ENCODE measurements around the gene ANKRD28.

The ANKRD28 gene

GRCh38 chr3:15660055-15660935 lies 137.5 kb downstream of the ANKRD28 start:
- DNase-seq, result no peak

DNA sequence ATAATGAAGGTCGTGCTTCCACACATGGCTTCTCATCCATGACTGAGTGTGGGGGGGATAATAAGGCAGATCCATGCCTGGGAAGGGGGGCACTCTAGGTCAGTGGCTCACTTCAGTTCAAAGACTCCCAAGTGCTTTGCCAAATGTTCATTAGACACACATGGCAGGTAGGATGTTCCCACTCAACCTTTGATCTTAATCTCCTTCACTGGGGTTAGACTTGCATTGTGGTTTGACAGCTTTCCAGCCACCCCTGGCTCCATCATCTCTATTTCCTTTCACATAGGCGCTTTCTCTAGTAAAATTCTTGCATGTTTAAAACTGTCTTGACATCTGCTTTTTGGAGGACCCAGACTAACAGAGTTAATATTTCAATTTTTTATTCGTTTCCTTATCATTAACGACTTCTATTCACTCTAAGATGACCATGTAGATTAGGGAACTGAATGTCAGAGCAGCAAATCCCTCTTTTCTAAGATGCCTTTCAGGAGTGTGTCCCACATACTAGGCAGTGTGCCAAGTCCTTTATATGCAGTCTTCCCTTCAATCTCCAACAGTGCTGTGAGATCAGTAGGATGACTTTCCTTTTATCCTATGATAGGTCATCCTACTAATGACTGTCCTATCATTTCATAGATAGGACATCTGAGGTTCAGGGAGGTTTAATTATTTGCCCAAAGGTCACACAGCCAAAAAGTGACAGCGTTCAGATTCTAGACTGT lies 138.4 kb downstream of the ANKRD28 start:
- DNase-seq, result no peak

DNA sequence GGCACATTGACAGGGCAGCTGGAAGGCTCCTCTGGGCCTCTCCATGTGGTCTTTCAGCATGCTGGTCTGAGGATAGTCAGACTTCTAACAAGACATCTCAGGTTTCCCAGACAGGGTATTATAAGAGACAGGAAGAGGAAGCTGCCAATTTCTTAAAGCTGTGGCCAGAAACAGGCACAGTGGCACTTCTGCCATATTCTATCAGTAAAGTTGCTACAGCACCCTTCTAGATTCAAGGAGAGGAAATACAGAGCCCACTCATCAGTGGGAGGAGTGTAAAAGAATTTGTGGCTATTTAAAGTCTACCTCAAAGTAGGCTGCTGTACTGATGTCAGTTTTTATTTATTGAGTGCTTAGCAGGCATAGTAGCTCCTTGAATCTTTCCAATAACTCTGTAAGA lies 140.8 kb downstream of the ANKRD28 start:
- no peak for DNase-seq

DNA sequence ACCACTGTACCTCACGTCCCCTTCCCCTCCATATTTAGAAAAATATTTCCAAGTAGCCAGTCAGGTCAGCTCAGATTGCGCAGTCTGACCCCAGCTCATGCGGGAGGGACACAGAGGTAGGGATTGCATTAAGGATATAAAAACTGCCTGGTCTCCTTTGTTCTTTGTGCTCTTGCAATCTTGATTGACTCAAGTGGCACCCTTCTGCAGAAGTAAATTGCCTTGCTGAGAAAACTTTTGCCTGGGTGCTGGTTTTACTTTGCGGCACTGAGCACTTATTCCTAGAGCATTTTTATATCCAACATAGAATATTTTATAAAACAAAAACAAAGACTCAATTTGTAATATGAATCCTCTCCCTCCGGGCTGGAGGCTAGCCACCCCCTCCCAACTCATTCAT lies 141.4 kb downstream of the ANKRD28 start:
- DNase-seq, result no peak

GRCh38 chr3:15654891-15655290 lies 142.9 kb downstream of the ANKRD28 start:
- DNase-seq, result no peak

DNA sequence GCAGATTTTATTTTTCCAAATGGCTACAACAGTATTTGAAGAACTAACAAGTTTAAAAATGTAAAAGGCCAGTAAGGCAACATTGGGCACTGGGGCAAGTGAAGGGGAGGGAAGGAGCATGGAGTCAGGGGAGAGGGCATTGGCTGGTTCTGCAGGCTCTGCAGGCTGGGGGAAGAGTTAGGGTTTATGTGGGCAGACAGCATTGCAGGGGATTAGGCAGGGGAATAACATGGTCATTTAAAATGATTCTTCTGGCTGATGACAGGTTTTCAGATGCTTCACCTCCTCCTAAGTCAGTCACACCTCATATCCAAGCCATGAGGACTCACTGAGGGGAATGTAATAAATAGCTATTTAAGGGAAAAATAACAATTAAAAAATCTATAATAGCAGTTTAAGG lies 143.7 kb downstream of the ANKRD28 start:
- DNase-seq, result no peak

DNA sequence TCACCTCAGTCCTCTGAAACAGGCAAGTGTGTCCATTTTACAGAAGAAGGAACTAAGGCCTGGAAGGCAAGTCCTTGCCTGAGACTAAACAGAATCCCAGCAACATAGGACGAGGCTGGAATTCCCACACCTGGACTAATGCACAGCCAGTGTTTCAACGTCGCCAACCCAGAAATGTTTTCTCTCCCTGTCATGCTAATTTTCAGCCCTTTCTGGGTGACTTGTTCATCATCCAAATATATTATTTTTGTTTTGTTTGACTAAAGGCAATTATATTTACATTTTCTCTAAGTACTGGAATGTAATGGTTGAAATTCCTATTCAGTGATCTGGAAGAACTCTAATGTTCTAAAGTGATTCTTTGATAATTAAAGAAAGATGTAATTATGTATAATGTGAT lies 144.5 kb downstream of the ANKRD28 start:
- no peak for DNase-seq

DNA sequence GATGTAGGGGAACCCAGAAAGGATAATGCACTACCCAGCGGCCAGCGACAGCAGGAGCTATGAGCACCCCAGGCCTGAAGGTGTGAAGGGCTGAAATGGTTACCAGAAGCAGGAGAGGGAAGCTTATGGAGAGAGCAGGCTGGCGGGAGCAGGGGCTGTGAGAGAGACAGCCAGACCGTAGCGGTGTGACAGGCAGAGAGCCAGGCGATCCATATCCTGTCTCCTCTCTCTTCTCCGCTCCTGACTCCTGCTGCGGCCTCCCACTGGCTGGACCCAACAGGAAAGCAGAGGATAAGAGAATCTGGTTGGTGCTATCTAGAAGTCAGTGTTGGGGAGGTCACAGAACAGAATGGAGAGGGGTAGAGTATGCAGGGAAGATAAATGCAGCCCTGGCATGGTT lies 146.4 kb downstream of the ANKRD28 start:
- DNase-seq, result no peak

DNA sequence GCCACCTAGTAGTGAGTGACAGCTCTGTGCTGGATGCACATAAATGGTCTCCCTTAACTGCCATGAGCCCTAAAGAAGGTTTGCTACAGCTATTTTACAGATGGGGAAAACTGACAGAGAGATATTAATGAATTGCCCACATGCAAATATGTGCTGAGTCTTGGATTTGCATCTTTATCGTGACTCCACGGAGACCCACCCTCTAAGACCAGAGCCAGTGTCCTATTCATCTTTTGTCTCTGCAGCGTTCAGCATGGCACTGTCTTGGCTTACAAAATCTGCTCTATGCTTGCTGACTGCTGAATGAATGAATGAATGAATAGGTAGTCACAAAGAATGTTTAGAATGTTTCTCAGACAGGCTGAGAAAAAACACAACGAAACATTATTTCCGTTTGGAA lies 147.9 kb downstream of the ANKRD28 start:
- DNase-seq, result no peak

- DNase-seq, result no peak
Observed at GRCh38 chr3:15649341-15649740, 148.4 kb downstream of the ANKRD28 start.

- DNase-seq, result no peak
Observed at GRCh38 chr3:15647611-15648167, 150.1 kb downstream of the ANKRD28 start.

- no peak for DNase-seq
Observed at GRCh38 chr3:15646851-15647511, 150.8 kb downstream of the ANKRD28 start.

DNA sequence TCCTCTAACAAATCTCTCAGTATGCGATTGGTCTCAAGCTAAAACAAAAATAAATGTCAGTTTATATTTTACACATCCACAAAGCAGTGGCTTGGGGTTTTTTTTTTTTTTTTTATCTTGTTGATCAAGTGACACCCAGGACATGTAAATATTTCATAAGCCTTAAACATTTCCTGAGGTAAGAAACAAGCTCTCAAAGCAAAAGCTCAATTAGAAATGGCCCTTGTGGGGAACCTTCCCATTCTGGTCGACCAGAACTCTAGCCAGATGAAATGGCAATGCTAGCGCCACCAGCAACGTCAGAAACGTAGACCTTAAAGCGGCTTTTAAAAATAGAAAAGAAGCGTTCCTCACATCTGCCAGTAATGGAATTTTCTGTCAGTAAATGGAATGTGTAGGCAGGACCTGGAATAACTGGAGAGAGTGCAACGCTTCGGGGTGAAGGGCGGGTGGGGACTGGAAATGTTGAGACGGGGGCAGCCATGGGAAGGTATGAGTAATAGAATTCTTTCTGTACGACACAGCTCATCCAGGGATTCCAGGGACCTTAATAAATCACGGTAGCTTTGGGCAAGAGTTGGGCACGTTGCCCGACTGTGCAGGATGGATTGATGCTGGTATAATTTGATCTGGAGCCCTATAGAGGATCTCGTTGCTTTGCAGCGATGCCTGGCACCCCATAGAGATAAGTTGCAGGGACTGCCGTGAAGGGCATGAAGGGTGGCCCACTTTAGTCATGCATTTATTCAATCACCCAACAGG lies 151.9 kb downstream of the ANKRD28 start:
- DNase-seq, result no peak

- DNase-seq, result no peak
Observed at GRCh38 chr3:15645246-15645645, 152.5 kb downstream of the ANKRD28 start.

GRCh38 chr3:15638891-15639262 lies 158.9 kb downstream of the ANKRD28 start:
- DNase-seq, result no peak

GRCh38 chr3:15638193-15638890 lies 159.4 kb downstream of the ANKRD28 start:
- no peak for DNase-seq

- DNase-seq, result peak in 1 of 2 experiments; percentile 33
Observed at GRCh38 chr3:15637131-15637951, 160.4 kb downstream of the ANKRD28 start.

DNA sequence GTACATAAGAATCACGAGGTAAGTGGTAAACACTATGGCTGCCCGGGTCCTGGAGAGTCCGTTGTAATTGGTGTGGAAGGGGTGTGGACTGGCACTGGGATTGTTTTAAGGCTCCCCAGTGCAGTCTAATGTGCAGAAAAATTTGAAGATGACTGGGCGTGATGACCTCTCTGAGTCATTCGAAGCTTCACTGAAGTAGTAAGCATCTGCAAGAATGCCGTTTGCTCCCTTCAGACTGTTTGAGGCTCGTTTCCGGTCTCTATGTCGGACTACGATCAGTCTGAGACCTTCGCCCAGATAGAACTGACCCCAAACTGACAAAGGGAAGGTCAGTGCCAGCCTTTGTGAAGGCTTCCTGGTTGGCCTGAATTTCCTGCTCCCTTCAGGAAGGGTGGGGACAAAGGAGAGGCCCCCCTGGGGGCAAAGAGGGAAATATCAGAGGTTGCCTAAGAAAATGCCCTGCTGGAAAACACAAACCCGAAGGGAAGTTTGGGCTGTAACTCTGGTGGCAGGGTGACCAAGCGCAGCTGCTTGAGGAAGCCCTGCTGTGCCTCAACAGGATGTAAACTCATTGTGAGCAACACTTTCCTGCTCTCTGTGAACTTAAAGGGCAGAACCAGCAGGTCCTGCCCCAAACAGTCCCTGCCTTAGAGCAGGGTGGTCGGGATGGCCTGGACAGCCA lies 161.6 kb downstream of the ANKRD28 start:
- no peak for DNase-seq

GRCh38 chr3:15635121-15635661 lies 162.6 kb downstream of the ANKRD28 start:
- DNase-seq, result no peak

GRCh38 chr3:15634671-15635070 lies 163.1 kb downstream of the ANKRD28 start:
- DNase-seq, result no peak
